Measurements from ENCODE around the gene ADD1.

ADD1 gene

GRCh38 chr4:2859514-2859913, 15.9 kb downstream of the ADD1 start:
- no peak for DNase-seq (ENCODE audit: low read depth in 3 of 3)

- DNase-seq (ENCODE audit: low read depth in 3 of 3): no peak
Observed at GRCh38 chr4:2860391-2861348, 17.0 kb downstream of the ADD1 start.

- no peak for DNase-seq (ENCODE audit: low read depth in 3 of 3)
Observed at GRCh38 chr4:2861631-2862436, 18.2 kb downstream of the ADD1 start.

- no peak for DNase-seq (ENCODE audit: low read depth in 3 of 3)
Observed at GRCh38 chr4:2862528-2862927, 18.9 kb downstream of the ADD1 start.

GRCh38 chr4:2863649-2864048, 20.0 kb downstream of the ADD1 start:
- no peak for DNase-seq (ENCODE audit: low read depth in 3 of 3)

GRCh38 chr4:2865196-2865780, 21.6 kb downstream of the ADD1 start:
- no peak for DNase-seq (ENCODE audit: low read depth in 3 of 3)

- no peak for DNase-seq (ENCODE audit: low read depth in 3 of 3)
Observed at GRCh38 chr4:2866160-2866861, 22.7 kb downstream of the ADD1 start.

- DNase-seq (ENCODE audit: low read depth in 3 of 3): no peak
Observed at GRCh38 chr4:2866891-2867290, 23.2 kb downstream of the ADD1 start.

GRCh38 chr4:2867758-2868491, 24.3 kb downstream of the ADD1 start:
- DNase-seq (ENCODE audit: low read depth in 3 of 3): no peak

GRCh38 chr4:2868877-2869487, 25.3 kb downstream of the ADD1 start:
- no peak for DNase-seq (ENCODE audit: low read depth in 3 of 3)

- DNase-seq (ENCODE audit: low read depth in 3 of 3): no peak
Observed at GRCh38 chr4:2869659-2870058, 26.0 kb downstream of the ADD1 start.

GRCh38 chr4:2870082-2870481, 26.4 kb downstream of the ADD1 start:
- DNase-seq (ENCODE audit: low read depth in 3 of 3): no peak

- no peak for DNase-seq (ENCODE audit: low read depth in 3 of 3)
Observed at GRCh38 chr4:2871466-2871865, 27.8 kb downstream of the ADD1 start.

- no peak for DNase-seq (ENCODE audit: low read depth in 3 of 3)
Observed at GRCh38 chr4:2871911-2872310, 28.3 kb downstream of the ADD1 start.

- DNase-seq (ENCODE audit: low read depth in 3 of 3): no peak
Observed at GRCh38 chr4:2873329-2873728, 29.7 kb downstream of the ADD1 start.

- DNase-seq (ENCODE audit: low read depth in 3 of 3): no peak
Observed at GRCh38 chr4:2874861-2875260, 31.2 kb downstream of the ADD1 start.

- DNase-seq (ENCODE audit: low read depth in 3 of 3): no peak
Observed at GRCh38 chr4:2875556-2875955, 31.9 kb downstream of the ADD1 start.

- DNase-seq (ENCODE audit: low read depth in 3 of 3): peak in 1 of 3 experiments; percentile 22
Observed at GRCh38 chr4:2878346-2878745, 34.7 kb downstream of the ADD1 start.

- no peak for DNase-seq (ENCODE audit: low read depth in 3 of 3)
Observed at GRCh38 chr4:2879026-2879425, 35.4 kb downstream of the ADD1 start.

- DNase-seq (ENCODE audit: low read depth in 3 of 3): no peak
Observed at GRCh38 chr4:2881431-2881830, 37.8 kb downstream of the ADD1 start.

- no peak for DNase-seq (ENCODE audit: low read depth in 3 of 3)
Observed at GRCh38 chr4:2882341-2882740, 38.7 kb downstream of the ADD1 start.
